SK-N-MC (cell line): ENCODE results near the gene DYNC2I2.
A peak's percentile ranks its signal among the peaks of the same experiment; 100 is the strongest.
"Not testable (repeated sequence)": the region's sequence is repeated elsewhere in the genome, so short reads cannot be mapped to it uniquely, and the experiment has no call there.

Source experiments
- DNase-seq: peaks from one replicate; pipeline ENCODE4 v3.0.0-alpha.2; 2011; ENCODE audit warnings: low read depth, low spot score
- H3K27ac ChIP-seq: fragments of 200-600 bp; sonication (generic); 2 replicates; pipeline ENCODE4 v1.5.1; 2016; ENCODE audit warnings: mixed run types
- H3K36me3 ChIP-seq: fragments of 200-600 bp; sonication (generic); 2 replicates; pipeline ENCODE4 v1.6.1; 2017; ENCODE audit warnings: antibody characterized with exemption, low read length, mixed read lengths; ENCODE audit not compliant: insufficient read depth
- H3K4me3 ChIP-seq: fragments of 200-600 bp; sonication (generic); 2 replicates; pipeline ENCODE4 v1.5.1; 2016
- H3K9ac ChIP-seq: fragments of 200-600 bp; sonication (generic); 2 replicates; pipeline ENCODE4 v1.8.0; 2017; ENCODE audit warnings: mixed run types, mixed read lengths; ENCODE audit not compliant: insufficient read length
- H3K9me3 ChIP-seq: fragments of 200-600 bp; sonication (generic); 2 replicates; pipeline ENCODE4 v1.6.1; 2017; ENCODE audit warnings: low read depth, mild to moderate bottlenecking, antibody characterized with exemption, low read length, moderate library complexity, mixed read lengths
- EZH2 ChIP-seq: fragments of 200-600 bp; sonication (generic); IDR thresholded peaks from one replicate; pipeline ENCODE4 v1.6.1; 2017; ENCODE audit warnings: antibody characterized with exemption
- FOXP2 ChIP-seq: optimal IDR thresholded peaks from 2 replicates; pipeline ENCODE3; 2011; ENCODE audit warnings: mild to moderate bottlenecking, moderate library complexity; ENCODE audit not compliant: insufficient read depth; ENCODE audit errors: extremely low read length, control extremely low read depth
- POLR2AphosphoS5 ChIP-seq: IDR thresholded peaks from 2 replicates; pipeline ENCODE4 v1.6.1; 2012; ENCODE audit warnings: mild to moderate bottlenecking, low read depth, low read length, borderline replicate concordance

Gene DYNC2I2

DNA sequence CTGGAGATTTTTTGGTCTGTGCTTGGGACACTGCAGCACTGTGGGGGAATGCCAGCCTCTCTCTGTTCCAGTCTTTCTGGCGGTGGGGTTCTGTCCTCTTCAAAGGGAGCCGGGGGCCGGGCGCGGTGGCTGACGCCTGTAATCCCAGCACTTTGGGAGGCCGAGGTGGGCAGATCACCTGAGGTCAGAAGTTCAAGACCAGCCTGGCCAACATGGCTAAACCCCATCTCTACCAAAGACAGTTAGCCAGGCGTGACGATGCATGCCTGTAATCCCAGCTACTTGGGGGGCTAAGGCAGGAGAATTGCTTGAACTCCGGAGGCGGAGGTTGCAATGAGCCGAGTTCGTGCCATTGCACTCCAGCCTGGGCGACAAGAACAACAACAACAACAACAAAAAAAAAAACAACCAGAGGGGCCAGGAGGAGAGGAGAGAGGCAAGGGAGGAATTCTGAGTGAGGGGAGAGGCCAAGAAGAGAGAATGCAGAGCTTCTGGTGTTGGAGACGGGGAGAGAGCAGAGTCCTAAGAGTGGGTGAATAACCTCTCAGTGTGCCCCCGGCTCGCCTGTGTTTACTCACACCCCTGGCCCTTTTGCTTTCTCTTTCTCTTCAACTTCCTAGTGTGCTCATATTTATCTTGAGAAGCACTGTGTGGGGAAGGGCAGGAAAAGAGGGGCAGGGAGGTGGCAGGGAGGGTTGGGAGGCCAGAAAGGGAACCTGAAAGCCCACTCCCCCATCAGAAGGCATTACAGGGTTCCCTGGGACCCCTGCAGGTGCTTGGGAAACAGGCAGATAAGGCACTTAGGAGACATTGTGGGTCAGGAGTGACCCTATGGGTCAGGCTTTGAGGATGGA lies 29.2 kb upstream of the DYNC2I2 start:
- peak overlapping the region; percentile 62; the same call in 1 of the 2 replicates for H3K27ac ChIP-seq

DNA sequence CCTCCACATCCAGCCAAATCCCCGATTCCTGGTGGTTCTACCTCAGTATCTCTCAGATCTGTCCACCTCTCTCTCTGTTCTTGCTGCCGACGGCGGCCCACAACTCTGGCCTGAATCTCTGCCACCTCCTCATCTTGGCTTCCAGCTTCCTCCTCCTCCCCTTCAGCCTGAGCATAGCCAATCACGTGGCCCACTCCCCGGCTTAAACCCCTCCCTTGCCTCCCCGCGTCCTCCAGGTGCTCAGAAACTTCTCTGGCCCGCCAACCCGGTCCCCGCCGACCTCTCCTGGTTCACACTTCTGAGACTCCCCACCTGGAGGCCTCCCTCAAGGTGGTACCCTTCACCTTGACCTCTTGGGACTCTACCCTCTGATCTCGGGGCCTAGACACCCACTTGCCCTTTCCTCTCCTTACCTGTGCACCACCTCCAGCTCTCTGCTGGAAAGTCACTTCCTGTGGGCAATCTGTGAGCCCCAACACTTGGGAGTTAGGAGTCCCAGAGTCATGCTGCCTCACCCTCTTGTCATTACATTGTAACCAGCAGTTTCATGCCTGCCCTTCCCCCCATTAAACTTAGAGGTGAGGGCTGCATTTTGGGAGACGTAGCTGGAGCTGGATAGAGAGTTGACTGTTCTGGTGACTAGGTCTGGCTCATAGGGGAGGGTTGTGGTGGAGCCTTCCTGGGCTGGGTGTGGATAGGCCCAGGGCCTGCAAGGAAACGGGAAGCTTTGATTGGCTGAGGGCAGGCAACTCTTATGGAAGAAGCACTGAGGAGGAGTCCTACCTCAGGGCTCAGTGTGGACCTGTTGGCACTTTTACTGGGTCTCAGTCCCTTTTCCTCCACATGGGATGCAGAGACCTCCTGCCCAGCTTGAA lies 27.9 kb upstream of the DYNC2I2 start:
- H3K4me3 ChIP-seq: peak overlapping the region; percentile 83
- H3K27ac ChIP-seq: peak overlapping the region; percentile 89
- TF ChIP-seq FOXP2 (peak; percentile 24), POLR2AphosphoS5 (peak; percentile 1; the same call in 1 of the 2 replicates), EZH2 (no peak)
- DNase-seq: no peak
- H3K36me3 ChIP-seq: no peaks in the 10 kb centered on the region
- H3K9ac ChIP-seq: peak overlapping the region; percentile 46
- no peaks in the 10 kb centered on the region for H3K9me3 ChIP-seq

More for the DNA sequence above, 29.2 kb upstream of the DYNC2I2 start:
- Histone ChIP-seq H3K9ac (no peak overlapping the region), H3K36me3 (peaks cover 7% of the 10 kb centered on the region), H3K4me3 (peak overlapping the region; percentile 83), H3K9me3 (no peaks in the 10 kb centered on the region)
- DNase-seq: no peak
- TF ChIP-seq FOXP2: no peak
- TF ChIP-seq EZH2: no peak
- no peak for TF ChIP-seq POLR2AphosphoS5

DNA sequence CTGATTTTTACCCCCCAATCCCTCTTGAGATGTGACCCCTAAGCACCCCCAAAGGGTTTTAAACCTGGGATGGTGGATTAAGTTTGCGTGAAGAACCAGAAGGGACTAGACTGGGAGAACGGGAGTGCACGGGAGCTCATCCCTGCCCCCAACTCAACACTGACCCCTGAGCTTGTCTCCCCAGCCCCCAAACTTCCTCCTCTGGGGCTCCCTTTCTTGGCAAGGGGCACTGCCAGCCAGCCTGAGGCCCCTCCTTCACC lies 27.3 kb upstream of the DYNC2I2 start:
- no peaks in the 10 kb centered on the region for H3K36me3 ChIP-seq
- peak overlapping the region; percentile 89 for H3K27ac ChIP-seq
- peak overlapping the region; percentile 83 for H3K4me3 ChIP-seq
- no peaks in the 10 kb centered on the region for H3K9me3 ChIP-seq
- H3K9ac ChIP-seq: peak overlapping the region; percentile 46
- TF ChIP-seq POLR2AphosphoS5: no peak
- no peak for TF ChIP-seq EZH2
- no peak for TF ChIP-seq FOXP2
- no peak for DNase-seq

DNA sequence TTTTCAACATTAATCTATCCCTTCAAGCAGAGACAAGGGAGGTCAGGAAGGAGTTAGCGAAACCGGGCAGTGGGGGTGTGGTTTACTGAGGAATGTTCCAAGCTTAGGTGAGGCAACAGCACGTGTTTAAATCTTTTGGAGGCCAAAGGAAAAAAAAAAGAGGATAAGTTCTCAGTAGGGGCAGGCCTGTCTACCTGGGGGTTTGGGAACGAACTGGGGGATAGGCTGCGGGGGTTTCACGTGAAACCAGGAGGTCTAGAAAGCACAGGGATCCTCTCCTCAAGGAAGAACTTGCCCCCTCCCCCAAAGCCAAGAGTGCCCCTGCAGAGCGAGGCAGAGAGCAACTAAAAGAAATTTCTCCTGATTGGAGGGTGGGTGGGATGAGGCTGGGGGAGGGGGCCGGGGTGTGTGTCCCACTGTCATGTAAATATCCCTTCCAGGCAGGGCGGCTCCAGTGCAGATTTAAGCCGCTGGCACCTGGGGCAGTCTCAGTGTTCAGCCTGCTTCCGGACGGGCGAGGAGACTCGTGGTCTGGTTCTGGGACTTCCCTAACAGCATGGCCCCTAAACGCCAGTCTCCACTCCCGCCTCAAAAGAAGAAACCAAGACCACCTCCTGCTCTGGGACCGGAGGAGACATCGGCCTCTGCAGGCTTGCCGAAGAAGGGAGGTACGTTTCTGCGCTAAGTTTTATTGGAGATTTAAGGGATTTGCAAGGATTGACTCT lies 26.9 kb upstream of the DYNC2I2 start:
- Histone ChIP-seq H3K4me3 (peak overlapping the region; percentile 83), H3K36me3 (no peaks in the 10 kb centered on the region), H3K9me3 (no peaks in the 10 kb centered on the region), H3K27ac (peak overlapping the region; percentile 89), H3K9ac (peak overlapping the region; percentile 46)
- DNase-seq: no peak
- TF ChIP-seq POLR2AphosphoS5 (peak; percentile 54), EZH2 (no peak)

DNA sequence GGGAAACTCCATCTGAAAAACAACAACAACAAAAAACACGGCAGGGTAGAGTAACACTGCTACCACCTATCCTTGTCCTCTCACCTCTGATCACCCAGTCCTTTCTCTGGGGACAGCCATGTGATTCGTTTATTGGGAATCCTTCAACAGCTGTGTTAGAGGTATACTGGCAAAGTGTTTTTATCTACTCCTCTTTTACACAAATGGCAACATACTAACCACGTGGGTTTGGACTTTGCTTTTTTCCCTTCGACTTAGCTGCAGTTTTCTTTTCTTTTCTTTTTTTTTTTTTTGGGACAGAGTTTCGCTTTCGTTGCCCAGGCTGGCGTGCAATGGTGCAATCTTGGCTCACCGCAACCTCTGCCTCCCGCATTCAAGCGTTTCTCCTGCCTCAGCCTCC lies 21.1 kb upstream of the DYNC2I2 start:
- Histone ChIP-seq H3K27ac (no peak overlapping the region), H3K36me3 (no peaks in the 10 kb centered on the region), H3K9me3 (no peaks in the 10 kb centered on the region), H3K9ac (no peak overlapping the region), H3K4me3 (no peak overlapping the region)
- DNase-seq: no peak
- TF ChIP-seq POLR2AphosphoS5: no peak
- no peak for TF ChIP-seq FOXP2
- TF ChIP-seq EZH2: no peak

DNA sequence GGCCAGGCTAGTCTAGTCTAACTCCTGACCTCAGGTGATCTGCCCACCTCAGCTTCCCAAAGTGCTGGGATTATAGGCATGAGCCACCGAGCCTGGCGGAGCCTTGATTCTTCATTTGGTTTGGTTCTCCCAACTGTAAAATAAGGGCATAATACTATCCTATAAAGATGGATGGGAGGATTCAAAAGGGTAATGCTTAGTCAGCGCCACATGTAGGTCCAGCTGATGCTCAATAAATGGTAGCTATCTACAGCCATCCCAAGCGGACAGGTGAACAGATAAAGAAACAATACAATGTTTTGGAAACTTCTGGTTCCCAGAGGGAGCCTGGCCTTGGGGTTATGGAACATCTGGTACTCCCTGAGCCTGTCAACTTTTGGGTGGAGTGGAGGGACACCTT lies 18.7 kb upstream of the DYNC2I2 start:
- Histone ChIP-seq H3K9ac (no peak overlapping the region), H3K9me3 (no peaks in the 10 kb centered on the region), H3K27ac (no peak overlapping the region), H3K36me3 (no peaks in the 10 kb centered on the region), H3K4me3 (no peak overlapping the region)
- no peak for TF ChIP-seq POLR2AphosphoS5
- TF ChIP-seq FOXP2: no peak
- no peak for TF ChIP-seq EZH2
- DNase-seq: no peak

DNA sequence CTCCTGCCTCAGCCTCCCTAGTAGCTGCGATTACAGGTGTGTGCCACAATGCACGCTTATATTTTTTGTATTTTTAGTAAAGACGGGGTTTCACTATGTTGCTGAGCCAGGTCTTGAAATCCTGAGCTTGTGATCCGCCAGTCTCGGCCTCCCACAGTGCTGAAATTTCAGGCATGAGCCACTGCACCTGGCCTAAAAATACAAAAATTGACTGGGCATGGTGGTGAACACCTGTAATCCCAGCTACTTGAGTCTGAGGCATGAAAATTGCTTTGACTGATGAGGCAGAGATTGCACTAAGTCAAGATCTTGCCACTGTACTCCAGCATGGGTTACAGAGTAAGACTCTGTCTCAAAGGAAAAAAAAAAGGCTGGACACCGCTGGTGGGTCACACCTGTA lies 13.1 kb upstream of the DYNC2I2 start:
- no peak for DNase-seq
- Histone ChIP-seq H3K36me3 (no peaks in the 10 kb centered on the region), H3K9me3 (no peaks in the 10 kb centered on the region), H3K27ac (no peak overlapping the region), H3K9ac (no peak overlapping the region), H3K4me3 (no peak overlapping the region)
- TF ChIP-seq EZH2: no peak
- no peak for TF ChIP-seq POLR2AphosphoS5
- TF ChIP-seq FOXP2: no peak

DNA sequence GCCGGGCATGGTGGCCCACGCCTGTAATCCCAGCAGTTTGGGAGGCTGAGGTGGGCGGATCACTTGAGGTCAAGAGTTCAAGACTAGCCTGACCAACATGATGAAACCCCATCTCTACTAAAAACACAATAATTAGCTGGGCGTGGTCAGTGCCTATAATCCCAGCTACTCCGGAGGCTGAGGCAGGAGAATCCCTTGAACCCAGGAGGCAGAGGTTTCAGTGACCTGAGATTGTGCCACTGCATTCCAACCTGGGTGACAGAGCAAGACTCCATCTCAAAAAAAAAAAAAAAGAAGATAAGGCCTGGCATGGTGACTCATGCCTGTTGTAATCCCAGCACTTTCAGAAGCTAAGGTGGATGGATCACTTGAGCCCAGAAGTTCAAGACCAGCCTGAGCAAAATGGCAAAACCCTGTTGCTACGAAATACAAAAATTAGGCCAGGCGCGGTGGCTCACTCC lies 9.9 kb upstream of the DYNC2I2 start:
- not testable (repeated sequence) for H3K4me3 ChIP-seq, H3K9ac ChIP-seq, H3K9me3 ChIP-seq, H3K36me3 ChIP-seq, DNase-seq, H3K27ac ChIP-seq
